H1 (cell line): ENCODE measurements around the gene CDK19. TPM values are rescaled to one million over a fixed set of nuclear protein-coding genes. Genes with fewer than 3 reads are reported as not detected.

Experiments used
- CTCF ChIA-PET: fragments of 300-600 bp; sonication (Branson Sonifier 250); formaldehyde crosslinking; loops from one replicate; lab custom pipeline; 2021; ENCODE audit not compliant: partially characterized antibody; lab: Charles Lee
- POLR2A ChIA-PET: fragments of 300-600 bp; sonication (Branson Sonifier 250); formaldehyde crosslinking; loops from one replicate; lab custom pipeline; 2021; ENCODE audit warnings: inconsistent platforms; ENCODE audit not compliant: partially characterized antibody; lab: Charles Lee
- DNase-seq, 2 experiments: peaks; one replicate each; pipeline versions ENCODE4 v3.0.0 to v3.0.0-alpha.2; 2010 to 2022; ENCODE audit warnings: low spot score in 2 of 2, low read depth in 1 of 2, mixed read lengths in 1 of 2
- FAIRE-seq: peaks from 2 replicates; lab custom pipeline; 2011; peaks lifted over from hg19 to GRCh38; lab: Jason Lieb, UNC
- H2AFZ ChIP-seq: 2 replicates; pipeline ENCODE4 v1.8.1; 2012; ENCODE audit warnings: low read length, inconsistent platforms
- H2AK5ac ChIP-seq: 2 replicates; pipeline ENCODE4 v1.6.1; 2013; ENCODE audit warnings: low read depth, low read length
- H2BK120ac ChIP-seq: replicated peaks from 2 replicates; pipeline ENCODE3; 2013; ENCODE audit warnings: low read depth, low read length, inconsistent platforms
- H2BK12ac ChIP-seq: 2 replicates; pipeline ENCODE4 v1.6.1; 2013; ENCODE audit warnings: low read depth, low read length
- H2BK15ac ChIP-seq: 2 replicates; pipeline ENCODE4 v1.6.1; 2013; ENCODE audit warnings: low read length
- H2BK20ac ChIP-seq: 2 replicates; pipeline ENCODE4 v1.6.1; 2013; ENCODE audit warnings: low read length
- H2BK5ac ChIP-seq: 2 replicates; pipeline ENCODE4 v1.6.1; 2013; ENCODE audit warnings: low read depth, low read length
- H3K14ac ChIP-seq: 2 replicates; pipeline ENCODE4 v1.6.1; 2013; ENCODE audit warnings: inconsistent platforms; ENCODE audit not compliant: insufficient read length
- H3K18ac ChIP-seq: 2 replicates; pipeline ENCODE4 v1.6.1; 2013; ENCODE audit warnings: low read length; ENCODE audit errors: extremely low read depth
- H3K23ac ChIP-seq: 2 replicates; pipeline ENCODE4 v1.6.1; 2013; ENCODE audit warnings: inconsistent platforms; ENCODE audit not compliant: insufficient read length
- H3K23me2 ChIP-seq: 2 replicates; pipeline ENCODE4 v1.6.1; 2013; ENCODE audit warnings: low read depth, low read length
- H3K27ac ChIP-seq: 2 replicates; pipeline ENCODE4 v1.6.1; 2011; ENCODE audit warnings: low read depth, low read length, inconsistent platforms
- H3K27me3 ChIP-seq, 4 experiments: replicated peaks in 1 of 4; 1 replicate in 1 of 4; 2 replicates in 3 of 4; pipeline versions ENCODE4 v1.6.1 to v1.8.1; 2011 to 2013; ENCODE audit warnings: low read length in 3 of 4, mild to moderate bottlenecking in 3 of 4, inconsistent platforms in 2 of 4, mixed read lengths in 2 of 4, moderate library complexity in 1 of 4; ENCODE audit not compliant: control insufficient read depth in 3 of 4, insufficient read depth in 3 of 4; ENCODE audit errors: extremely low read depth in 1 of 4
- H3K36me3 ChIP-seq, 4 experiments: 2 replicates each; pipeline versions ENCODE4 v1.6.1 to v1.8.1; 2011 to 2013; ENCODE audit warnings: mild to moderate bottlenecking in 4 of 4, low read length in 3 of 4, moderate library complexity in 2 of 4, control low read depth in 1 of 4, inconsistent platforms in 1 of 4; ENCODE audit not compliant: insufficient read depth in 4 of 4, control insufficient read depth in 2 of 4
- H3K4ac ChIP-seq: replicated peaks from 2 replicates; pipeline ENCODE3; 2013; ENCODE audit warnings: low read length, low read depth, mixed read lengths, inconsistent platforms; ENCODE audit not compliant: insufficient read length
- H3K4me1 ChIP-seq, 4 experiments: replicated peaks in 1 of 4; 1 replicate in 1 of 4; 2 replicates in 3 of 4; pipeline versions ENCODE4 v1.6.1 to v1.8.1; 2011 to 2013; ENCODE audit warnings: low read length in 3 of 4, inconsistent platforms in 2 of 4, mixed read lengths in 1 of 4; ENCODE audit not compliant: insufficient read depth in 4 of 4, control insufficient read depth in 3 of 4
- H3K4me2 ChIP-seq, 2 experiments: 2 replicates each; pipeline versions ENCODE4 v1.6.1 to v1.8.1; 2011 to 2013; ENCODE audit warnings: low read depth in 2 of 2, low read length in 2 of 2, control low read depth in 1 of 2, inconsistent platforms in 1 of 2, mild to moderate bottlenecking in 1 of 2; ENCODE audit not compliant: insufficient read depth in 1 of 2
- H3K4me3 ChIP-seq, 4 experiments: fragments of 200-600, 300-600 bp in 1 of 4; sonication (generic), shearing (Covaris generic), sonication (Bioruptor Twin) in 1 of 4; 2 replicates each; pipeline versions ENCODE4 v1.5.1 to v1.8.1; 2011 to 2016; ENCODE audit warnings: low read length in 4 of 4, low read depth in 3 of 4, control low read depth in 2 of 4, inconsistent platforms in 2 of 4, mild to moderate bottlenecking in 2 of 4, mixed read lengths in 1 of 4, moderate library complexity in 1 of 4; ENCODE audit not compliant: insufficient read depth in 2 of 4; ENCODE audit errors: extremely low read depth in 1 of 4
- H3K56ac ChIP-seq: replicated peaks from 2 replicates; pipeline ENCODE3; 2013; ENCODE audit warnings: low read depth, mild to moderate bottlenecking, mixed read lengths, low read length, inconsistent platforms; ENCODE audit not compliant: insufficient read length
- H3K79me1 ChIP-seq: 2 replicates; pipeline ENCODE4 v1.6.1; 2013; ENCODE audit warnings: low read depth, low read length, control low read depth
- H3K79me2 ChIP-seq, 2 experiments: 2 replicates each; pipeline versions ENCODE4 v1.6.1 to v1.8.1; 2012 to 2013; ENCODE audit warnings: low read length in 2 of 2, mild to moderate bottlenecking in 2 of 2, inconsistent platforms in 1 of 2; ENCODE audit not compliant: insufficient read depth in 2 of 2, control insufficient read depth in 1 of 2
- H3K9ac ChIP-seq, 4 experiments: replicated peaks in 1 of 4; 1 replicate in 1 of 4; 2 replicates in 3 of 4; pipeline versions ENCODE4 v1.6.1 to v1.8.1; 2011 to 2013; ENCODE audit warnings: low read depth in 3 of 4, low read length in 3 of 4, control low read depth in 2 of 4, mild to moderate bottlenecking in 2 of 4, moderate library complexity in 2 of 4, inconsistent platforms in 1 of 4; ENCODE audit errors: extremely low read depth in 1 of 4
- H3K9me3 ChIP-seq, 2 experiments: 2 replicates each; pipeline versions ENCODE4 v1.6.1 to v1.8.1; 2012 to 2013; ENCODE audit warnings: mild to moderate bottlenecking in 2 of 2, moderate library complexity in 2 of 2, control low read depth in 1 of 2, inconsistent platforms in 1 of 2, low read depth in 1 of 2, low read length in 1 of 2, mixed read lengths in 1 of 2; ENCODE audit not compliant: insufficient read depth in 2 of 2
- H4K20me1 ChIP-seq, 2 experiments: replicated peaks in 1 of 2; 2 replicates each; pipeline versions ENCODE3 to v1.8.1; 2011 to 2013; ENCODE audit warnings: inconsistent platforms in 2 of 2, low read length in 2 of 2, mild to moderate bottlenecking in 1 of 2; ENCODE audit not compliant: insufficient read depth in 2 of 2, control insufficient read depth in 1 of 2
- H4K5ac ChIP-seq: 2 replicates; pipeline ENCODE4 v1.6.1; 2013; ENCODE audit warnings: low read length, low read depth, mixed read lengths, inconsistent platforms; ENCODE audit not compliant: insufficient read length
- H4K8ac ChIP-seq: 2 replicates; pipeline ENCODE4 v1.8.0; 2013; ENCODE audit warnings: mild to moderate bottlenecking, moderate library complexity, low read length, inconsistent platforms; ENCODE audit not compliant: insufficient read depth; ENCODE audit errors: extremely low read depth
- H4K91ac ChIP-seq: replicated peaks from 2 replicates; pipeline ENCODE3; 2013; ENCODE audit warnings: low read length, mixed read lengths, inconsistent platforms; ENCODE audit not compliant: insufficient read length
- RFX5 ChIP-seq: IDR thresholded peaks from 2 replicates; pipeline ENCODE4 v1.6.1; 2011; ENCODE audit warnings: low read depth, low read length, improper control_type of control experiment, borderline replicate concordance
- SIRT6 ChIP-seq: IDR thresholded peaks from one replicate; pipeline ENCODE4 v1.7.1; 2012; ENCODE audit warnings: low read length, inconsistent platforms
- WGBS, 2 experiments: shearing (Covaris generic) in 1 of 2; methylation state at CpG; one replicate each; pipeline versions ENCODE4 v1.1.6 to v1.1.7; 2013 to 2015; ENCODE audit warnings: low lambda C conversion rate in 2 of 2, mixed read lengths in 2 of 2, inconsistent platforms in 1 of 2, low coverage in 1 of 2, missing lambda C conversion rate in 1 of 2; ENCODE audit not compliant: insufficient replicate concordance in 2 of 2, insufficient coverage in 1 of 2, insufficient read length in 1 of 2; ENCODE audit errors: extremely low coverage in 1 of 2, missing lambda C conversion rate in 1 of 2; 5-methylcytosine and 5-hydroxymethylcytosine counted together
- polyA plus RNA-seq, 7 experiments: library from polyadenylated mRNA; depleted of rRNA in 3 of 7; stranded (reverse) in 5 of 7; unstranded in 2 of 7; fragments of >200 nt in 5 of 7; fragments of 200-250 nt in 2 of 7; gene quantifications; 1 replicate in 5 of 7; 2 replicates in 1 of 7; 4 replicates in 1 of 7; pipeline versions ENCODE4 v1.2.1 to v1.2.3, GENCODE V29; 2011 to 2013; ENCODE audit warnings: missing spikeins in 2 of 7, mixed read lengths in 2 of 7
- total RNA-seq: library from RNA; stranded (reverse); fragmentation: NEBNext Ultra II Directional; extraction: Animal tissue kit (Norgen Biotek cat#: 25700); gene quantifications from 2 replicates; pipeline ENCODE4 v1.2.1, GENCODE V29; 2021

CDK19 gene
- total and polyA plus RNA-seq, 2 of the 8 experiments (the other 6 are each of a cell fraction or from before 2014, with no cell fraction given): 4.9 to 12.6 TPM

DNA sequence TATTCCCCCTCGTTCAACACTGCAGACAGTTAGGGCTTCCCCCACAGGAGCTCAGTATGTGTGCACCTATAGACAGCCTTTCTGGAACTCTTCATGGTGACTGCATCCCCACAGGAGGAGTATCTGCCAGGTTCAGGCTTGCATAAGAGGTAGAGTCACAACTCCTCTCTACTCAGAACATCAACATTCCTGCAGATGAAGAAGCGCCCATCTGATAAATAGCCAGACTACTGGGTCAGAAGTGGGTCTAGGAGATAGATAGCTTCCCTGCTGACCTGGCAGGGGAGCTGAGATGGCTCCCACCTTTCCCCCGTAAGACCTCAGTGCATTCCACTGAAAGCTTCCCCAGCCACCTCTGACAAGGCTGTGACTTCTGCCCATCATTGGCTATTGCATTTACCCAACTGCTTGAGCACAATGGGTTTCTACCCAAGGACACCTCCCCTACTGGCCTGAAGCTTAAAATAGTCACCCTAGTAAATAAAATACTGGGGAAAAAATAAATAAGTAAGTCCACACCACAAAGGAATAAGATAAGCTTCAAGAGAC is 125.1 kb downstream of the CDK19 start:
- Histone ChIP-seq H2BK20ac (no peak overlapping the region), H4K8ac (no peak overlapping the region), H2BK5ac (no peak overlapping the region), H3K4me1 (peaks cover 0 to 13% (median 5%) of the 10 kb centered on the region in 4 experiments; a peak in 4 of 7 replicates), H3K18ac (no peak overlapping the region), H3K79me1 (peaks cover 2% of the 10 kb centered on the region; the same call in 1 of the 2 replicates), H2BK15ac (no peak overlapping the region), H3K9ac (no peak overlapping the region), H3K27me3 (no peaks in the 10 kb centered on the region), H2AFZ (no peak overlapping the region), H3K4ac (no peak overlapping the region), H2BK12ac (no peak overlapping the region), H3K56ac (no peak overlapping the region), H3K23me2 (no peaks in the 10 kb centered on the region), H4K91ac (no peak overlapping the region), H3K4me3 (no peak overlapping the region), H4K5ac (no peak overlapping the region), H3K4me2 (no peak overlapping the region), H3K27ac (no peak overlapping the region), H4K20me1 (peaks cover 0 to 1% of the 10 kb centered on the region in 2 experiments), H3K14ac (no peak overlapping the region), H3K36me3 (no peaks in the 10 kb centered on the region), H2AK5ac (no peak overlapping the region), H3K79me2 (peaks cover 0 to 2% of the 10 kb centered on the region in 2 experiments; a peak in 1 of 4 replicates), H3K23ac (no peak overlapping the region), H2BK120ac (no peak overlapping the region), H3K9me3 (no peaks in the 10 kb centered on the region)
- no peak for FAIRE-seq
- WGBS, 2 experiments: 87% methylated on average over 3 of the region's 3 CpGs; no CpG with 5 or more reads in 1 of the 2 experiments
- no peak for DNase-seq
- ChIA-PET POLR2A (interaction anchor here (3.6 kb wide), 1 partner anchor 184 kb away, joined by 17 read pairs; the partner anchor contains the start of gene AMD1), CTCF (interaction anchor here (0.7 to 1.4 kb wide), 5 partner anchors 9 to 189 kb away, joined by 3 to 4 read pairs (median 3); no protein-coding TSS in a partner anchor)
- no peak for TF ChIP-seq SIRT6
- TF ChIP-seq RFX5: peak; percentile 50; the same call in 1 of the 2 replicates
